ENCODE measurements around the gene DTYMK. TPM values are rescaled to one million over a fixed set of nuclear protein-coding genes. Genes with fewer than 3 reads are reported as not detected.

DTYMK gene
- total and polyA plus RNA-seq, 2 experiments from 2014 or later, result 47.7 to 72.7 TPM

GRCh38 chr2:241629762-241630435 is 56.7 kb downstream of the DTYMK start:
- no peak for DNase-seq (ENCODE audit: low read depth in 1 of 2, low spot score in 1 of 2)
- Histone ChIP-seq H3K9me3 (ENCODE audit: low read depth) (no peaks in the 10 kb centered on the region), H3K4me3 (no peak overlapping the region), H3K36me3 (peaks cover 21% of the 10 kb centered on the region), H3K27me3 (no peaks in the 10 kb centered on the region), H3K4me1 (ENCODE audit: low read depth) (no peaks in the 10 kb centered on the region), H3K27ac (no peak overlapping the region)
- TF ChIP-seq CTCF (IDR thresholded peaks at IDR 0.05; ENCODE audit: low read depth, low read length), result no peak

- H3K27me3 ChIP-seq, result no peaks in the 10 kb centered on the region
- no peak for TF ChIP-seq CTCF (IDR thresholded peaks at IDR 0.05; ENCODE audit: low read depth, low read length)
- H3K4me3 ChIP-seq, result no peak overlapping the region
- no peak for DNase-seq (ENCODE audit: low read depth in 1 of 2, low spot score in 1 of 2)
- no peaks in the 10 kb centered on the region for H3K4me1 ChIP-seq (ENCODE audit: low read depth)
- no peaks in the 10 kb centered on the region for H3K9me3 ChIP-seq (ENCODE audit: low read depth)
- H3K36me3 ChIP-seq, result peaks cover 12% of the 10 kb centered on the region
- H3K27ac ChIP-seq, result no peak overlapping the region
Measured at GRCh38 chr2:241627675-241628074, 58.9 kb downstream of the DTYMK start.

Other genes with a start within 250 kb of the DTYMK start
- 360 and 422 TPM in 2 replicates for gene STK25, start 178.2 kb downstream of the DTYMK start, total RNA-seq
- 295 and 302 TPM in 2 replicates for gene STK25, start 178.2 kb downstream of the DTYMK start, polyA plus RNA-seq
- gene BOK, start 128.1 kb downstream of the DTYMK start, total RNA-seq, result 45.8 and 47.5 TPM in 2 replicates
- gene BOK, start 128.1 kb downstream of the DTYMK start, polyA plus RNA-seq, result 27.2 and 32.2 TPM in 2 replicates
- 93.0 and 101 TPM in 2 replicates for gene THAP4, start 49.7 kb downstream of the DTYMK start, total RNA-seq
- 82.0 and 113 TPM in 2 replicates for gene THAP4, start 49.7 kb downstream of the DTYMK start, polyA plus RNA-seq
- 62.4 and 105 TPM in 2 replicates for gene ATG4B, start 49.1 kb downstream of the DTYMK start, total RNA-seq
- 110 and 140 TPM in 2 replicates for gene ATG4B, start 49.1 kb downstream of the DTYMK start, polyA plus RNA-seq
- 39.4 and 53.6 TPM in 2 replicates for gene ING5, start 15.2 kb upstream of the DTYMK start, total RNA-seq
- gene ING5, start 15.2 kb upstream of the DTYMK start, polyA plus RNA-seq, result 16.3 and 26.3 TPM in 2 replicates
- gene D2HGDH, start 47.8 kb upstream of the DTYMK start, total RNA-seq, result 19.4 and 26.8 TPM in 2 replicates
- 23.4 and 24.6 TPM in 2 replicates for gene D2HGDH, start 47.8 kb upstream of the DTYMK start, polyA plus RNA-seq
- gene GAL3ST2, start 90.0 kb upstream of the DTYMK start, total RNA-seq, result 0.18 and 1.2 TPM in 2 replicates
- not detected in 2 replicates for gene GAL3ST2, start 90.0 kb upstream of the DTYMK start, polyA plus RNA-seq
- gene NEU4, start 122.4 kb upstream of the DTYMK start, total RNA-seq, result 0.56 and 1.8 TPM in 2 replicates
- 0.13 and 1.6 TPM in 2 replicates for gene NEU4, start 122.4 kb upstream of the DTYMK start, polyA plus RNA-seq
- not detected in 2 replicates for gene PDCD1, start 172.1 kb upstream of the DTYMK start, total RNA-seq
- not detected in 2 replicates for gene PDCD1, start 172.1 kb upstream of the DTYMK start, polyA plus RNA-seq
- gene RTP5, start 182.9 kb upstream of the DTYMK start, total RNA-seq, result not detected in 2 replicates
- not detected in 2 replicates for gene RTP5, start 182.9 kb upstream of the DTYMK start, polyA plus RNA-seq